RWPE2 (cell line): ENCODE measurements around the gene KCTD5.
"Not testable (repeated sequence)": the region's sequence is repeated elsewhere in the genome, so short reads cannot be mapped to it uniquely, and the experiment has no call there.

Experiments used
- ATAC-seq: fragments of 200-7000 bp; cut with Tn5 transposase; 3 replicates; pipeline ENCODE4 v1.9.1; 2021; ENCODE audit warnings: low read depth
- DNase-seq: peaks from one replicate; pipeline ENCODE4 v3.0.0-alpha.2; 2020; ENCODE audit warnings: low spot score
- H3K27ac ChIP-seq: fragments of 450-650 bp; 2 replicates; pipeline ENCODE4 v1.5.1; 2017; ENCODE audit warnings: mild to moderate bottlenecking; ENCODE audit not compliant: poor library complexity, severe bottlenecking
- H3K27me3 ChIP-seq: fragments of 250-450 bp; sonication (Bioruptor Pico); 2 replicates; pipeline ENCODE4 v1.5.1; 2021; ENCODE audit warnings: mild to moderate bottlenecking, moderate library complexity; ENCODE audit not compliant: insufficient read depth, poor library complexity, severe bottlenecking
- H3K36me3 ChIP-seq: fragments of 250-450 bp; sonication (Bioruptor Pico); 2 replicates; pipeline ENCODE4 v1.5.1; 2020; ENCODE audit warnings: low read depth, mild to moderate bottlenecking, moderate library complexity
- H3K4me1 ChIP-seq: fragments of 250-450 bp; sonication (Bioruptor Pico); 2 replicates; pipeline ENCODE4 v1.5.1; 2021; ENCODE audit warnings: mild to moderate bottlenecking, moderate library complexity; ENCODE audit not compliant: insufficient read depth, poor library complexity, severe bottlenecking
- H3K4me3 ChIP-seq: fragments of 250-450 bp; sonication (Bioruptor Pico); 2 replicates; pipeline ENCODE4 v1.5.1; 2021; ENCODE audit warnings: mild to moderate bottlenecking, moderate library complexity; ENCODE audit not compliant: severe bottlenecking
- H3K9me3 ChIP-seq: fragments of 250-450 bp; sonication (Bioruptor Pico); 2 replicates; pipeline ENCODE4 v1.5.1; 2021; ENCODE audit warnings: mild to moderate bottlenecking, moderate library complexity; ENCODE audit not compliant: severe bottlenecking
- CTCF ChIP-seq: fragments of 450-650 bp; IDR thresholded peaks from one replicate; pipeline ENCODE4 v1.5.1; 2017; ENCODE audit warnings: mild to moderate bottlenecking, moderate library complexity; ENCODE audit not compliant: poor library complexity, severe bottlenecking

Gene KCTD5

GRCh38 chr16:2656985-2657384 lies 25.3 kb upstream of the KCTD5 start:
- DNase-seq (no peak), ATAC-seq (no peak)
- Histone ChIP-seq H3K9me3 (no peaks in the 10 kb centered on the region), H3K27me3 (no peaks in the 10 kb centered on the region), H3K4me1 (no peaks in the 10 kb centered on the region), H3K36me3 (no peaks in the 10 kb centered on the region), H3K4me3 (no peak overlapping the region), H3K27ac (no peak overlapping the region)
- no peak for TF ChIP-seq CTCF

DNA sequence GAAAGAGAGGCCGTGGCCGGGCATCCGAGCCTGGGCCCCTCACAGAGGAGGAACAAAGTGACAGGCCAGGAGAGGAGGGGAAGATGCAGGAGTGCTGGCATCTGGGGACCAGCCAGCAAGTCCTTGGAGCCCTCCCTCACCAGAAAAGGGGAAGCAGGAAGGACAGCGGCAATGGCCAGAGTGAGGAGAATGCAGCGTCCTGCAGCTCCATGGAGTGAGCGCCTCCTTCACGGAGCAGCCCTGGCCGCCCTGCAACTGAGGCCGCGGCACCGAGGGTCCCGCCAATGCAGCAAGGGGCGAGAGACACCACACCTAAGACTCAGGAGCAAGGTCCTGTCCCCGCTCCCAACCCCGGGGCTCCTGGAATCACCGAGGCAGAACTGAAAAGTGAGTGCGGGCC lies 24.5 kb upstream of the KCTD5 start:
- not testable (repeated sequence) for H3K4me1 ChIP-seq, ATAC-seq, H3K4me3 ChIP-seq, H3K9me3 ChIP-seq, DNase-seq, H3K27ac ChIP-seq, H3K27me3 ChIP-seq, H3K36me3 ChIP-seq

DNA sequence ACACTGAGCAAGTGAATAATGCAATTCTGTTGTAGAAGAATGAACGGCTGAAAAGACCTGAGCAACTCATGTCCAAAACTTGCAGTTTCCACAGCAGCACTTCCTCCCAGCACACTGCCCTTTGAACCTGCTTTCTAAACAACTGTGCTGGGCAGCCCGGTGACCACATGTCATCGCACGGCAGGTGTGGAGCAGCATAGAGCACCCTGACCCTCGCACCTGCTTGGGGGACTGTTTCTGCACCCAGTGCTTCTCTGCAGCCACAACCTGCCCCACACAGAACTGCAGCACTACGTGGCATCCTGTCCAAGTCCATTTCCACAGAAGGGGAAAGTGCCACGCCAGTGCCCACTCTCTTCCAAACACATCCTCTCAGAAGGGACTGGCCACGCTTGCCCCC lies 22.8 kb upstream of the KCTD5 start:
- not testable (repeated sequence) for H3K36me3 ChIP-seq, H3K4me3 ChIP-seq, H3K27me3 ChIP-seq, DNase-seq, H3K9me3 ChIP-seq, H3K27ac ChIP-seq, ATAC-seq
- H3K4me1 ChIP-seq = peaks cover 11% of the 10 kb centered on the region

- H3K27me3 ChIP-seq, H3K27ac ChIP-seq, ATAC-seq, H3K36me3 ChIP-seq, H3K4me3 ChIP-seq, H3K9me3 ChIP-seq, DNase-seq: not testable (repeated sequence)
- peaks cover 11% of the 10 kb centered on the region for H3K4me1 ChIP-seq
Measured at GRCh38 chr16:2660014-2660662, 22.2 kb upstream of the KCTD5 start.

DNA sequence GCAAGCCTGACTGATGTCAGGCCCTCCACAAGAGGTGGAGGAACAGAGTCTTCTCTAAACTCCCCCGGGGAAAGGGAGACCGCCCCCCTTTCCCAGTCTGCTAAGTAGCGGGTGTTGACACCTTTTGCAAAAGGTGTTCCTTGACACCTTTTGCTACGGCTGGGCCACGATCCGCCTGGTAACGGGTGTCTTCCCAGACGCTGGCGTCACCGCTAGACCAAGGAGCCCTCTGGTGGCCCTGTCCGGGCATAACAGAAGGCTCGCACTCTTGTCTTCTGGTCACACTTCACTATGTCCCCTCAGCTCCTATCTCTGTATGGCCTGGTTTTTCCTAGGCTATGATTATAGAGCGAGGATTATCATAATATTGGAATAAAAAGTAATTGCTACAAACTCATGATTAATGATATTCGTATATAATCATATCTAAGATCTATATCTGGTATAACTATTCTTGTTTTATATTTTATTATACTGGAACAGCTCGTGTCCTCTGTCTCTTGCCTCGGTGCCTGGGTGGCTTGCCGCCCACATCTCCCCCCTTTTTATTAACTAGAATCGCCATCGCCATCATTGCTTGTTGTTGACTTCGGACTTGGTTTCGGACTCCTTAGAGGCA lies 21.5 kb upstream of the KCTD5 start:
- peaks cover 11% of the 10 kb centered on the region for H3K4me1 ChIP-seq
- H3K27ac ChIP-seq, DNase-seq, H3K36me3 ChIP-seq, H3K4me3 ChIP-seq, H3K9me3 ChIP-seq, ATAC-seq, H3K27me3 ChIP-seq: not testable (repeated sequence)

DNA sequence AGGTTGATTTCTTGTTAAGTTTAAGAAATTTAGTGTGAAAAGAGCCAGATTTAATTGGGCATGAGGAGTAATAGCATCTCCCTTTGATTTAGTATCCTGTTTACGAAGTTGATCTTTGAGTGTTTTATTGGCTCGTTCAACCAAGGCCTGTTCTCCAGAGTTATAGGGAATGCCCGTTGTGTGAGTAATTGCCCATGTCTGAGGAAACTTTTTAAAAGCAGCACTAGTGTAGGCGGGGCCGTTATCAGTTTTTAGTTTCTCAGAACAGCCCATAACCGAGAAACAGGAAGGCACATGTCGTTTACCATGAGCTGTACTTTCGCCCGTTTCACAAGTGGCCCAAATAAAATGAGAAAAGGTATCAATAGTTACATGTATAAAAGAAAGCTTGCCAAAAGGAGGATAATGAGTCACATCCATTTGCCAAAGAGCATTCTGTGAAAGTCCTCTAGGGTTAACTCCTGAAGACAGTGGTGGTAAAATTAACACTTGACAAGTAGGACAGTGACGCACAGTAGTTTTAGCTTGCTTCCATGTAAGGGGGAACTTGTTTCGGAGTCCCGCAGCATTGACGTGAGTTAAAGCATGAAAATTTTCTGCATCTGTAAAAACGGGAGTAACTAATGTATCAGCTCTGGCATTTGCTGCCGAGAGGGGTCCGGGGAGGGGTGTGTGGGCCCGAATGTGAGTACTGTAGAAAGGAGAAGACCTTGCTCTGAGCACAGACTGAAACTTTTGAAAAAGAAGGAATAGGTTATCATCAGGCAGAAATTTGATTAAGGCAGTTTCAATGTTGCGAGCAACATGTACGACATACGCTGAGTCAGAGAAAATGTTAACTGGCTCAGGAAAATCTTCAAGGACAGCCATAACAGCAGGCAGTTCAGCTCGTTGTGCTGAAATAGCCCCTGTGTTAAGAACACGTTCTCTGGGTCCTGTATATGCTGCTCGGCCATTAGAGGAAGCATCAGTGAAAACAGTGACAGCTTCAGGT lies 18.5 kb upstream of the KCTD5 start:
- H3K27me3 ChIP-seq = no peaks in the 10 kb centered on the region
- no peak for DNase-seq

More for the DNA sequence above, 18.5 kb upstream of the KCTD5 start:
- H3K4me1 ChIP-seq = peaks cover 11% of the 10 kb centered on the region
- H3K27ac ChIP-seq = peak overlapping the region; percentile 76
- H3K9me3 ChIP-seq = no peaks in the 10 kb centered on the region
- no peak overlapping the region for H3K4me3 ChIP-seq
- no peak for TF ChIP-seq CTCF
- peak; percentile 97 for ATAC-seq
- peaks cover under 1% of the 10 kb centered on the region; the same call in 1 of the 2 replicates for H3K36me3 ChIP-seq
